Ovary (tissue), 9 donors: ENCODE results near the gene DNMBP. TPM values are rescaled to one million over a fixed set of nuclear protein-coding genes. Genes with fewer than 3 reads are reported as not detected.
A peak's percentile ranks its signal among the peaks of the same experiment; 100 is the strongest.

Experiments
- DNase-seq, 5 donors: peaks; one replicate each; pipeline ENCODE4 v3.0.0-alpha.2; 2019 to 2020
- H3K27ac ChIP-seq, 2 donors: fragments of 200-600 bp; one replicate each; pipeline versions ENCODE4 v1.5.1 to v1.8.0; 2019 to 2022
- H3K27me3 ChIP-seq: fragments of 200-600 bp; one replicate; pipeline ENCODE4 v1.8.0; 2022
- H3K36me3 ChIP-seq: fragments of 200-600 bp; sonication (generic); one replicate; pipeline ENCODE4 v1.5.1; 2019
- H3K4me1 ChIP-seq: one replicate; pipeline ENCODE4 v1.8.1; 2013; ENCODE audit warnings: mild to moderate bottlenecking, moderate library complexity; ENCODE audit not compliant: insufficient read depth
- H3K4me3 ChIP-seq: fragments of 200-600 bp; sonication (generic); one replicate; pipeline ENCODE4 v1.5.1; 2017
- H3K9me3 ChIP-seq, 2 donors: fragments of 200-600 bp in 1 of 2; sonication (generic) in 1 of 2; one replicate each; pipeline versions ENCODE4 v1.5.1 to v1.8.1; 2013 to 2019; ENCODE audit warnings: mild to moderate bottlenecking in 1 of 2, moderate library complexity in 1 of 2
- CTCF ChIP-seq, 3 donors: fragments of 450-650 bp in 2 of 3; fragments of 200-600 bp in 1 of 3; IDR thresholded peaks; one replicate each; pipeline versions ENCODE4 v1.5.1 to v1.8.0; 2016 to 2022; ENCODE audit warnings: antibody characterized with exemption in 3 of 3, mild to moderate bottlenecking in 1 of 3
- EP300 ChIP-seq: sonication (generic); formaldehyde crosslinking; IDR thresholded peaks from one replicate; pipeline ENCODE4 v1.6.1; 2017; ENCODE audit warnings: antibody characterized with exemption
- POLR2A ChIP-seq: fragments of 450-650 bp; IDR thresholded peaks from one replicate; pipeline ENCODE4 v1.6.1; 2017; ENCODE audit warnings: antibody characterized with exemption, mild to moderate bottlenecking, moderate library complexity
- WGBS, 3 donors: extraction: QIAGEN DNeasy Blood & Tissue Kit in 1 of 3; methylation state at CpG; one replicate each; pipeline versions ENCODE4 v1.1.5 to v1.1.7; 2013 to 2017; 5-methylcytosine and 5-hydroxymethylcytosine counted together
- intact Hi-C, 4 donors: fragments of 100-400 bp; cut with DNase I; formaldehyde crosslinking; loops; one replicate each; pipeline versions ENCODE4 v1.11.0 to v1.15.1; 2022 to 2023
- polyA plus RNA-seq, 2 donors: library from polyadenylated mRNA; stranded (reverse); fragments of 200-250 nt in 1 of 2; fragments of 350-450 nt in 1 of 2; fragmentation: Illumina TruSeq in 1 of 2; extraction: RNeasy Lipid Tissue Mini Kit (QIAGEN cat#74804) in 1 of 2; gene quantifications; one replicate each; pipeline ENCODE4 v1.2.3, GENCODE V29; 2013 to 2014
- total RNA-seq, 7 donors: library from RNA; depleted of rRNA in 2 of 7; stranded (reverse); fragments of >200 nt in 2 of 7; fragmentation: NEBNext Ultra II Directional in 3 of 7; extraction: Animal tissue kit (Norgen Biotek cat#: 25700) in 3 of 7; gene quantifications; one replicate each; pipeline versions ENCODE4 v1.1.0 to v1.2.4, GENCODE V29; 2016 to 2023
- donor health status: DM: no; HTN: no; CAD: no; lungs with moderate emphysema.
- donor health status: DM: no; HTN: no; CAD: no.
- donor health status: Bipolar disorder and iron deficiency.
- donor health status: DM: yes; HTN: yes; CAD: no.
- donor health status: DM: no; HTN: no; CAD: no.
- donor health status: DM: yes; HTN: yes; CAD: no.

Gene DNMBP
- total and polyA plus RNA-seq, 9 donors, result 10.8 to 25.4 (median 20.3) TPM

- no peaks in the 10 kb centered on the region for H3K9me3 ChIP-seq
- H3K27me3 ChIP-seq, result no peaks in the 10 kb centered on the region
- H3K4me3 ChIP-seq, result no peak overlapping the region
- DNase-seq, result no peak
- H3K4me1 ChIP-seq, result peaks cover 3% of the 10 kb centered on the region
- intact Hi-C loops, result no loop called here
- H3K27ac ChIP-seq, result no peak overlapping the region
- 94 to 95% (median 95%) methylated on average over 5 of the region's 5 CpGs for WGBS, 3 donors
- H3K36me3 ChIP-seq, result no peaks in the 10 kb centered on the region
- no peak for TF ChIP-seq EP300
- TF ChIP-seq CTCF (IDR thresholded peaks at IDR 0.05), result no peak
- TF ChIP-seq POLR2A, result no peak
Measured at GRCh38 chr10:99881371-99881770, 128.4 kb downstream of the DNMBP start.

- TF ChIP-seq CTCF (IDR thresholded peaks at IDR 0.05) (no peak), EP300 (no peak), POLR2A (no peak)
- peak; percentile 57 to 89 (median 73) for DNase-seq
- H3K9me3 ChIP-seq, result no peaks in the 10 kb centered on the region
- peak overlapping the region in 1 of 2 donors; percentile 38 for H3K27ac ChIP-seq
- H3K36me3 ChIP-seq, result no peaks in the 10 kb centered on the region
- 12 to 32% (median 16%) methylated on average over 19 of the region's 19 CpGs for WGBS, 3 donors
- H3K4me3 ChIP-seq, result no peak overlapping the region
- H3K27me3 ChIP-seq, result no peaks in the 10 kb centered on the region
- H3K4me1 ChIP-seq, result peaks cover 3% of the 10 kb centered on the region
- intact Hi-C loops, result no loop called here
Measured at GRCh38 chr10:99880080-99880835, 129.5 kb downstream of the DNMBP start.

GRCh38 chr10:99875473-99875872 lies 134.3 kb downstream of the DNMBP start:
- DNase-seq, result no peak
- Histone ChIP-seq H3K27ac (no peak overlapping the region), H3K36me3 (no peaks in the 10 kb centered on the region), H3K27me3 (no peaks in the 10 kb centered on the region), H3K9me3 (no peaks in the 10 kb centered on the region), H3K4me1 (peaks cover 3% of the 10 kb centered on the region), H3K4me3 (no peak overlapping the region)
- intact Hi-C loops, result no loop called here
- TF ChIP-seq EP300 (no peak), POLR2A (no peak), CTCF (IDR thresholded peaks at IDR 0.05) (no peak)
- 46 to 67% (median 54%) methylated on average over 5 of the region's 5 CpGs for WGBS, 3 donors

GRCh38 chr10:99874341-99875085 lies 135.2 kb downstream of the DNMBP start:
- WGBS, 3 donors, result 83 to 85% (median 83%) methylated on average over 9 of the region's 9 CpGs
- no peaks in the 10 kb centered on the region for H3K36me3 ChIP-seq
- H3K4me3 ChIP-seq, result no peak overlapping the region
- TF ChIP-seq EP300, result no peak
- no peak for TF ChIP-seq CTCF (IDR thresholded peaks at IDR 0.05)
- TF ChIP-seq POLR2A, result no peak
- no peak for DNase-seq
- H3K27me3 ChIP-seq, result no peaks in the 10 kb centered on the region
- H3K4me1 ChIP-seq, result no peaks in the 10 kb centered on the region
- intact Hi-C loops, result no loop called here
- H3K27ac ChIP-seq, result no peak overlapping the region
- no peaks in the 10 kb centered on the region for H3K9me3 ChIP-seq
